GM12878 (cell line): ENCODE results near the gene CACNG4. TPM values are rescaled to one million over a fixed set of nuclear protein-coding genes. Genes with fewer than 3 reads are reported as not detected.

Experiments used
- ATAC-seq: fragments of 200-7000 bp; cut with Tn5 transposase; 3 replicates; pipeline ENCODE4 v1.9.1; 2020; ENCODE audit warnings: mild to moderate bottlenecking, moderate library complexity
- BruUV-seq: library from RNA; stranded (reverse); fragments of 400-500 nt; replicated peaks from 2 replicates; lab custom pipeline; 2021; lab: Mats Ljungman, UMichigan
- CTCF ChIA-PET: fragments of 300-600 bp; sonication (Branson Sonifier 250); formaldehyde crosslinking; extraction: SDS; loops from one replicate; lab custom pipeline; 2021; ENCODE audit warnings: inconsistent platforms; lab: Yijun Ruan, JAX
- POLR2A ChIA-PET: fragments of 350-600 bp; formaldehyde crosslinking; extraction: SDS; loops from one replicate; lab custom pipeline; 2021; ENCODE audit warnings: inconsistent platforms; lab: Charles Lee
- RAD21 ChIA-PET: fragments of 300-600 bp; sonication (Branson Sonifier 250); formaldehyde crosslinking; loops from one replicate; lab custom pipeline; 2023; ENCODE audit warnings: antibody characterized with exemption; ENCODE audit not compliant: unreplicated experiment; lab: Charles Lee
- SMC1A ChIA-PET: fragments of 300-600 bp; sonication (Branson Sonifier 250); formaldehyde crosslinking; loops from one replicate; lab custom pipeline; 2023; ENCODE audit not compliant: unreplicated experiment, uncharacterized antibody; lab: Charles Lee
- DNase-seq: peaks from one replicate; pipeline ENCODE4 v3.0.0-alpha.2; 2011; ENCODE audit warnings: low read depth, low spot score
- FAIRE-seq: peaks from 3 replicates; lab custom pipeline; 2011; peaks lifted over from hg19 to GRCh38; lab: Jason Lieb, UNC
- H2AFZ ChIP-seq: 2 replicates; pipeline ENCODE4 v1.6.0; 2011; ENCODE audit warnings: low read depth, low read length, control low read depth; ENCODE audit not compliant: control insufficient read depth
- H3K27ac ChIP-seq: 2 replicates; pipeline ENCODE4 v1.5.1; 2011; ENCODE audit warnings: control low read depth; ENCODE audit not compliant: control insufficient read depth, insufficient read depth
- H3K27me3 ChIP-seq, 2 experiments: replicated peaks in 1 of 2; 2 replicates each; pipeline versions ENCODE4 v1.6.0 to v1.6.1; 2011; ENCODE audit warnings: low read length in 1 of 2; ENCODE audit not compliant: control insufficient read depth in 2 of 2, insufficient read depth in 2 of 2
- H3K36me3 ChIP-seq, 2 experiments: 2 replicates each; pipeline ENCODE4 v1.5.1; 2011; ENCODE audit warnings: low read length in 1 of 2; ENCODE audit not compliant: control insufficient read depth in 2 of 2, insufficient read depth in 2 of 2
- H3K4me1 ChIP-seq: 2 replicates; pipeline ENCODE4 v1.6.1; 2011; ENCODE audit warnings: mild to moderate bottlenecking, low read length, moderate library complexity, mixed read lengths; ENCODE audit not compliant: control insufficient read depth, insufficient read depth
- H3K4me2 ChIP-seq: 2 replicates; pipeline ENCODE4 v1.6.0; 2011; ENCODE audit warnings: control low read depth; ENCODE audit not compliant: control insufficient read depth, insufficient read depth
- H3K4me3 ChIP-seq: fragments of 200-600 bp; sonication (generic); 2 replicates; pipeline ENCODE4 v1.5.1; 2016
- H3K79me2 ChIP-seq: 2 replicates; pipeline ENCODE4 v1.6.0; 2011; ENCODE audit warnings: low read length; ENCODE audit not compliant: control insufficient read depth, insufficient read depth
- H3K9ac ChIP-seq: 2 replicates; pipeline ENCODE4 v1.8.0; 2011; ENCODE audit warnings: low read length, control low read depth, mixed read lengths; ENCODE audit not compliant: control insufficient read depth, insufficient read depth
- H3K9me3 ChIP-seq: replicated peaks from 3 replicates; pipeline ENCODE4 v1.5.1; 2011; ENCODE audit warnings: mild to moderate bottlenecking, low read length; ENCODE audit not compliant: control insufficient read depth, insufficient read depth
- H4K20me1 ChIP-seq: 2 replicates; pipeline ENCODE4 v1.6.0; 2011; ENCODE audit not compliant: control insufficient read depth, insufficient read depth
- BCL11A ChIP-seq: IDR thresholded peaks from 2 replicates; pipeline ENCODE4 v1.6.1; 2011; ENCODE audit warnings: low read depth, low read length
- CHD1 ChIP-seq: IDR thresholded peaks from 2 replicates; pipeline ENCODE4 v1.6.1; 2012; ENCODE audit warnings: low read depth, low read length, improper control_type of control experiment
- CHD4 ChIP-seq: fragments of 200-600 bp; sonication (generic); IDR thresholded peaks from 2 replicates; pipeline ENCODE4 v1.6.1; 2016; ENCODE audit warnings: mild to moderate bottlenecking
- E4F1 ChIP-seq: fragments of 450-650 bp; IDR thresholded peaks from 2 replicates; pipeline ENCODE4 v1.6.1; 2018; ENCODE audit warnings: borderline replicate concordance, mild to moderate bottlenecking; ENCODE audit not compliant: partially characterized antibody
- HDGF ChIP-seq: fragments of 450-650 bp; IDR thresholded peaks from 2 replicates; pipeline ENCODE4 v1.6.1; 2016; ENCODE audit warnings: antibody characterized with exemption
- JUNB ChIP-seq: IDR thresholded peaks from 2 replicates; pipeline ENCODE4 v1.6.1; 2016; ENCODE audit warnings: antibody characterized with exemption, mild to moderate bottlenecking
- MXI1 ChIP-seq: fragments of 150-350 bp; IDR thresholded peaks from 2 replicates; pipeline ENCODE4 v1.6.1; 2011; ENCODE audit warnings: low read depth, mild to moderate bottlenecking, inconsistent platforms, low read length, improper control_type of control experiment
- POLR2AphosphoS5 ChIP-seq: IDR thresholded peaks from 2 replicates; pipeline ENCODE4 v1.6.1; 2011; ENCODE audit warnings: mild to moderate bottlenecking, low read length, inconsistent platforms
- PRDM15 ChIP-seq: fragments of 450-650 bp; formaldehyde crosslinking; IDR thresholded peaks from 2 replicates; pipeline ENCODE4 v1.4.0; 2020; ENCODE audit warnings: mild to moderate bottlenecking, moderate library complexity
- RELA ChIP-seq: fragments of 450-650 bp; IDR thresholded peaks from 2 replicates; pipeline ENCODE4 v1.8.0; 2014; ENCODE audit warnings: borderline replicate concordance; ENCODE audit not compliant: partially characterized antibody
- SIN3A ChIP-seq: IDR thresholded peaks from 2 replicates; pipeline ENCODE4 v1.6.1; 2012; ENCODE audit warnings: low read depth, low read length, improper control_type of control experiment
- YBX1 ChIP-seq: fragments of 450-650 bp; IDR thresholded peaks from 2 replicates; pipeline ENCODE4 v1.6.1; 2016; ENCODE audit warnings: antibody characterized with exemption
- ZZZ3 ChIP-seq: IDR thresholded peaks from 2 replicates; pipeline ENCODE4 v1.6.1; 2011; ENCODE audit warnings: low read depth; ENCODE audit not compliant: control insufficient read depth, insufficient read length
- WGBS: methylation state at CpG from one replicate; pipeline ENCODE4 v1.1.6; 2016; ENCODE audit warnings: low lambda C conversion rate; ENCODE audit not compliant: insufficient replicate concordance, insufficient coverage; ENCODE audit errors: missing lambda C conversion rate; 5-methylcytosine and 5-hydroxymethylcytosine counted together
- in situ Hi-C: fragments of 300-500 bp; cut with MboI; formaldehyde crosslinking; loops from 9 replicates; pipeline ENCODE4 v1.14.3; 2018; ENCODE audit warnings: mixed read lengths
- intact Hi-C: fragments of 100-400 bp; cut with micrococcal nuclease; formaldehyde crosslinking; loops from one replicate; pipeline ENCODE4 v1.14.2; 2022; ENCODE audit not compliant: unreplicated experiment
- polyA plus RNA-seq, 11 experiments: library from polyadenylated mRNA; depleted of rRNA in 4 of 11; unstranded in 6 of 11; stranded (reverse) in 5 of 11; fragments of >200 nt; fragmentation: Nextera tagmentation in 4 of 11; fragmentation: Illumina TruSeq in 1 of 11; extraction: Ambion mirVana in 4 of 11; extraction: Trizol in 1 of 11; gene quantifications; 1 replicate in 1 of 11; 2 replicates in 10 of 11; pipeline versions ENCODE4 v1.2.1 to v1.2.3, GENCODE V29; 2011 to 2016; ENCODE audit warnings: inconsistent platforms in 2 of 11, missing spikeins in 2 of 11, low read depth in 1 of 11
- total RNA-seq, 4 experiments: library from RNA; depleted of rRNA in 3 of 4; stranded (reverse); fragments of >200 nt in 3 of 4; fragmentation: Illumina TruSeq in 1 of 4; extraction: Trizol in 1 of 4; gene quantifications; 2 replicates each; pipeline versions ENCODE4 v1.2.1 to v1.2.3, GENCODE V29; 2013 to 2021
- TF ChIP-seq, protein P1 (sequence below): fragments of 150-350 bp; IDR thresholded peaks from 2 replicates; pipeline ENCODE4 v1.6.1; 2014; ENCODE audit warnings: mild to moderate bottlenecking, low read depth, low read length
- TF ChIP-seq, protein P2 (sequence below): fragments of 450-650 bp; IDR thresholded peaks from 2 replicates; pipeline ENCODE4 v1.6.1; 2016; ENCODE audit warnings: mild to moderate bottlenecking

The CACNG4 gene
- total and polyA plus RNA-seq, 10 of the 15 experiments (the other 5 are each of a cell fraction or from before 2014, with no cell fraction given): 0.08 TPM; not detected in 8

DNA sequence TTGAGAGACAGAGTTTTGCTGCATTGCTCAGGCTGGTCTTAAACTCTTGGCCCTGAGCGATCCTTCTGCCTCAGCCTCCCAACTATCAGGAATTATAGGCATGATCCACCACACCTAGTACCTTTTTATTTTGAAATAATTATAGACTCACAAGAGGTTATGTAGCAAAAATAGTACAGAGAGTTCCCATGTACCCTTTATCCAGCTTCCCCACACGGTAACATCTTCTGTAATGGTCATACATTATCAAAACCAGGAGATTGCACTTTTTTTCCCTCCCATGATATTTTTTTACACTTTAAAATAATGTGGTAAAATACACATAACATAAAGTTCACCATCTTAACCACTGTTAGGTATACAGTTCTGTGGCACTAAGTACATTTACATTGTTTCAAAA is 28.8 kb upstream of the CACNG4 start (continued):
- TF ChIP-seq RELA (no peak), MXI1 (no peak), HDGF (no peak), BCL11A (no peak)
- TF ChIP-seq, protein P1, sequence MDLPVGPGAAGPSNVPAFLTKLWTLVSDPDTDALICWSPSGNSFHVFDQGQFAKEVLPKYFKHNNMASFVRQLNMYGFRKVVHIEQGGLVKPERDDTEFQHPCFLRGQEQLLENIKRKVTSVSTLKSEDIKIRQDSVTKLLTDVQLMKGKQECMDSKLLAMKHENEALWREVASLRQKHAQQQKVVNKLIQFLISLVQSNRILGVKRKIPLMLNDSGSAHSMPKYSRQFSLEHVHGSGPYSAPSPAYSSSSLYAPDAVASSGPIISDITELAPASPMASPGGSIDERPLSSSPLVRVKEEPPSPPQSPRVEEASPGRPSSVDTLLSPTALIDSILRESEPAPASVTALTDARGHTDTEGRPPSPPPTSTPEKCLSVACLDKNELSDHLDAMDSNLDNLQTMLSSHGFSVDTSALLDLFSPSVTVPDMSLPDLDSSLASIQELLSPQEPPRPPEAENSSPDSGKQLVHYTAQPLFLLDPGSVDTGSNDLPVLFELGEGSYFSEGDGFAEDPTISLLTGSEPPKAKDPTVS: no peak
- TF ChIP-seq, all 136 proteins: peak for 0

DNA sequence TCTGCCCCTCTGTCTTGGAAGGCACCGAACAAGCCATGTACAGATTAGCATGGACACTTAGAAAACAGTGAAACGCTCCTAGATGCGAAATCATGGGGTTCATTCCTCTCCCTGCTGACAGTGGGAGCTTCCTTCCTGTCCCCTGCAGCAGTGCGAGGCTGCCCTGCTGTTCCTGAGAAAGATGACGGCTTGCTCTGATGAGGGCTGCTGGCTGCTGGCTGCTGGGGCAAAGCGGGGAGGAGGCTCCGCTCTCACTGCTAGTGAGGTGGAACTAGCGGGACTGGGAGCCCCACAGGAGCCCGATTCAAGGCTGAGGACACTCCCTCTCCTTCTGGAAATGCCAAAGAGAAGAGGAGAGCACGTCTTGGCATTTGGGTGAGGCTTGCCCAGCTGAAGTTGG is 25.9 kb upstream of the CACNG4 start:
- in situ Hi-C loops (no loop called here), intact Hi-C loops (no loop called here)
- H3K4me2 ChIP-seq: no peak overlapping the region
- H4K20me1 ChIP-seq: no peaks in the 10 kb centered on the region
- no peaks in the 10 kb centered on the region; the same call in 1 of the 3 replicates for H3K9me3 ChIP-seq
- WGBS: 16% methylated on average over 10 of the region's 10 CpGs
- no peaks in the 10 kb centered on the region for H3K36me3 ChIP-seq
- SMC1A ChIA-PET: no interaction called here
- CTCF ChIA-PET: no interaction called here
- no peak overlapping the region for H3K4me3 ChIP-seq
- POLR2A ChIA-PET: no interaction called here
- RAD21 ChIA-PET: no interaction called here
- BruUV-seq: no TSS peak
- no peaks in the 10 kb centered on the region for H3K79me2 ChIP-seq
- no peak overlapping the region for H3K27ac ChIP-seq
- no peak overlapping the region for H2AFZ ChIP-seq
- H3K9ac ChIP-seq: no peak overlapping the region
- no peak for DNase-seq
- no peak for ATAC-seq
- H3K4me1 ChIP-seq: no peaks in the 10 kb centered on the region
- no peak for FAIRE-seq
- H3K27me3 ChIP-seq: no peaks in the 10 kb centered on the region; a peak in 2 of 4 replicates
- no peak for TF ChIP-seq ZZZ3
- TF ChIP-seq, protein P2, sequence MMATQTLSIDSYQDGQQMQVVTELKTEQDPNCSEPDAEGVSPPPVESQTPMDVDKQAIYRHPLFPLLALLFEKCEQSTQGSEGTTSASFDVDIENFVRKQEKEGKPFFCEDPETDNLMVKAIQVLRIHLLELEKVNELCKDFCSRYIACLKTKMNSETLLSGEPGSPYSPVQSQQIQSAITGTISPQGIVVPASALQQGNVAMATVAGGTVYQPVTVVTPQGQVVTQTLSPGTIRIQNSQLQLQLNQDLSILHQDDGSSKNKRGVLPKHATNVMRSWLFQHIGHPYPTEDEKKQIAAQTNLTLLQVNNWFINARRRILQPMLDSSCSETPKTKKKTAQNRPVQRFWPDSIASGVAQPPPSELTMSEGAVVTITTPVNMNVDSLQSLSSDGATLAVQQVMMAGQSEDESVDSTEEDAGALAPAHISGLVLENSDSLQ: no peak
- TF ChIP-seq E4F1: no peak
- no peak for TF ChIP-seq PRDM15 (CRISPR knock-in tag)
- TF ChIP-seq SIN3A: no peak
- no peak for TF ChIP-seq YBX1
- no peak for TF ChIP-seq JUNB
- TF ChIP-seq CHD4: no peak
- TF ChIP-seq CHD1: no peak
- TF ChIP-seq POLR2AphosphoS5: no peak
